ENCODE results near the gene NEK8.

Gene NEK8

DNA sequence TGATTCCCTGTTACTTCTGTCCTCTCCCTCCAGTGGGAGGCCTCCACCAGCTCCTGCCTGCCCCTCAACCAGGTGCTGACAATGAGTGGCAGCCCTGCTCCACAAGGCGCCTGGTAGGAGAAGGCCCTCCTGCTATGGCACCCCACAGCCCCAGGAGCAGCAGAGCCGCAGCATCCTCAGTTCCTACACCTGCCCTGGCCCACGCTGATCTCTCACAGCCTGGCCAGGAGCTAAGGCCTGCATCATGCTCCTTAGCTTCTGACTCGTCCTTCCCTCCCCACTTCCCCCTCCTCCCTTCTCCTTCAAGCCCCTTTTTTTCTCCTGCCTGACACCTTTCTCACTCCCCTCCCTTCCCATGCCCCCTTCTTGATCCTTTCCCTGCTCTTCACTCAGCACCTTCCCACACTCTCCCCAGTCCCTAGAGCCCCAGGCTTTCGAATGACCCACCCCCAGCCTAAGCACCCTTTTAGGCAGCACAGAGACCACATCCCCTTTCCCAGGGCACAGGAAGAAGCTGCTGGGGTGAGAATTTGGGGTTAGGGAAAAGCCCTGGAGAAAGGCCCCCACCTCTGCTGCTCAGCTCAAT lies 23.4 kb upstream of the NEK8 start:
- no peaks in the 10 kb centered on the region for H3K27me3 Mint-ChIP-seq
- ATAC-seq (peak; percentile 11), DNase-seq (no peak)
- no peaks in the 10 kb centered on the region for H3K9me3 Mint-ChIP-seq
- peak overlapping the region in 1 of 2 donors; percentile 80 for H3K27ac Mint-ChIP-seq
- no peaks in the 10 kb centered on the region for H3K4me1 Mint-ChIP-seq
- no peak overlapping the region for H3K4me3 Mint-ChIP-seq

DNA sequence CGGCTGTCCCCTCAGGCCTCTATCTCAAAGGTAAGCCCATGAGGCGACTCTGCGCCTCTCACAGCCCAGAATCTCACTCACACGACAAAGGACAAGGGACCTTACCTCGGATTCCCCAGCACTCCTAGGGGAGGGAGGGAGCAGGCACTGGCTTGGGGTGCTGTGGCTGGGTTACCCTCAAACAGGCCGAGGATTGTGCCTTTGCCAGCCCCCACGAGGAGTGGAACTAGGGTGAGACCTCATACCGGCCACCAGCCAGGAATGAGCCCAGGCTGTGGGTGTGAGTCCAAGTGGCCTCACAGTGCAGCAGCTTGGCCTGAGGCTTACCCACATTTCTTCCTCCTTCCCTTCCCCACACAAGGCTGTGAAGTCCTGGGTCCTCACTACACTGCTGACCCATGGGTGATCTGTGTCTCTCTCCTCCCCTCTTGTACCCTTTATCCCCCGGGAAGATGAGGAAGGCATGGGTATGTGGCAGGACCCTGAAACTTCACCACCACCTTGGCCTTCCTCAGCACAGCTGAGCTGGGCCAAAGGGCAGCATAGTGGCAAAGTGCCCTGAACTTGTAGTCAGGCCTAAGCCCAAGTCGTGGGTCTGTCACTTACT lies 22.8 kb upstream of the NEK8 start:
- H3K27ac Mint-ChIP-seq: peak overlapping the region; percentile 17 to 19
- ATAC-seq (no peak), DNase-seq (no peak)
- H3K4me3 Mint-ChIP-seq: no peak overlapping the region
- H3K4me1 Mint-ChIP-seq: peaks cover 6% of the 10 kb centered on the region
- no peaks in the 10 kb centered on the region for H3K27me3 Mint-ChIP-seq
- H3K9me3 Mint-ChIP-seq: no peaks in the 10 kb centered on the region

DNA sequence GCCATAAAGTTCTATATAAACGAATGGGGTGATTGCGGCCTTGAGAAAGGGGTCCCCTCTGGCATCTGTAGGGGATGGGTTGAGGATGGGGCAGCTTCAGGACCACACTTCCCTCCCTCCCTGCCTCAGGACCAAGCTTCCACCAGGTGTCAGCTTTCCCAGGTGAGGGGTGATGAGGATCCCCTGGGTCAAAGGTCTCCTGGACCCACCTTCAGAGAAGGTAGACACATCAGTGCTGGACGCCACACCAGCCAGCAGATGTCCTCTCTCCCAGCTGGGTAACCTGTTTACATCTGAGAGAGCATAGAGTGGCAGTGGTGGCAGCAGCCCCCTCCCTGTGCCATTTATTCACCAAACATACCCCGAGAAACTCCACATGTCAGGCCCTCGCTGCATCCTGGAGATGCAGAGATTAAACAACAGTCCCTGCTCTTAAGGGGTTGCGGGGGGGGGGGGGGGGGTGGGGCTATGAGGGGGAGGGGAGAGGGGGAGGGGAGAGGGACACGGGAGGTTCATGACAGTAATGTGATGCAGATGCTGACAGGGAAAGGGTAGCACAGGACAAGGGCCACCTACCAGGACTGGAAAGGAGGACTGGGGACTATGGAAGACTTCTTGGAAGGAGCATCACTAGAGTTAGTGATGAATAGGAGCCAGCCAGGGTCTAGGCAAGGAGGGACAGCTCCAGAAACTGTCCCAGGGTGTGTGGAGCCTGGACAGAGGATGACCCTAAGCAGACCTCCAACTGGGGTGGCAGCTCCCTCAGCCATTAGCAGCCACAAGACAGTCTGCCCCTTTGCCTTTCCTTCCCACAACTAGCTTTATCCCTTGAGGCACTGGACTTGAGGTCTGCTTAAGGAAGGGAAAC lies 21.9 kb upstream of the NEK8 start:
- no peak overlapping the region for H3K27ac Mint-ChIP-seq
- H3K4me3 Mint-ChIP-seq: no peak overlapping the region
- no peaks in the 10 kb centered on the region for H3K27me3 Mint-ChIP-seq
- peaks cover 8% of the 10 kb centered on the region for H3K4me1 Mint-ChIP-seq
- no peak for ATAC-seq
- DNase-seq: no peak
- no peaks in the 10 kb centered on the region for H3K9me3 Mint-ChIP-seq

DNA sequence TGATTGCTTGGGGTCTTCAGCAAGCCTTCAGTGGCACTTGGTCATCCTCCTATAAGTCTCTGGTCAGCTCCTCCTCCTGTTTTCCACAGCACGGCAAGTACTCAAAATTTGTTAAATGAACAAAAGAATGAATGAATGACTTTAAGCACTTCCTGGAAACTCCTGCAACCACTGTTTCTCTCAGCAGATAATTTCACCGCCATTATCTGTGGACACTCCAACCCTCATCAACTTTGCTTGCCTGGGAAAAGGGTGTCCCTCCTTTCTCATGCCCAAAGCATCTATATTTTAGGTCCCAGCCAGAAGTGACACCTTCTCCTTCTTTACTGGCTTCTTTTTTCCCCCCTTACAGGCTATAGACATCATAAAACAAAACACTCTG lies 21.3 kb upstream of the NEK8 start:
- Mint-ChIP-seq H3K4me3 (no peak overlapping the region), H3K27me3 (no peaks in the 10 kb centered on the region), H3K9me3 (no peaks in the 10 kb centered on the region), H3K27ac (peak overlapping the region in 1 of 2 donors; percentile 2), H3K4me1 (peaks cover 15% of the 10 kb centered on the region)
- DNase-seq (no peak), ATAC-seq (no peak)

DNA sequence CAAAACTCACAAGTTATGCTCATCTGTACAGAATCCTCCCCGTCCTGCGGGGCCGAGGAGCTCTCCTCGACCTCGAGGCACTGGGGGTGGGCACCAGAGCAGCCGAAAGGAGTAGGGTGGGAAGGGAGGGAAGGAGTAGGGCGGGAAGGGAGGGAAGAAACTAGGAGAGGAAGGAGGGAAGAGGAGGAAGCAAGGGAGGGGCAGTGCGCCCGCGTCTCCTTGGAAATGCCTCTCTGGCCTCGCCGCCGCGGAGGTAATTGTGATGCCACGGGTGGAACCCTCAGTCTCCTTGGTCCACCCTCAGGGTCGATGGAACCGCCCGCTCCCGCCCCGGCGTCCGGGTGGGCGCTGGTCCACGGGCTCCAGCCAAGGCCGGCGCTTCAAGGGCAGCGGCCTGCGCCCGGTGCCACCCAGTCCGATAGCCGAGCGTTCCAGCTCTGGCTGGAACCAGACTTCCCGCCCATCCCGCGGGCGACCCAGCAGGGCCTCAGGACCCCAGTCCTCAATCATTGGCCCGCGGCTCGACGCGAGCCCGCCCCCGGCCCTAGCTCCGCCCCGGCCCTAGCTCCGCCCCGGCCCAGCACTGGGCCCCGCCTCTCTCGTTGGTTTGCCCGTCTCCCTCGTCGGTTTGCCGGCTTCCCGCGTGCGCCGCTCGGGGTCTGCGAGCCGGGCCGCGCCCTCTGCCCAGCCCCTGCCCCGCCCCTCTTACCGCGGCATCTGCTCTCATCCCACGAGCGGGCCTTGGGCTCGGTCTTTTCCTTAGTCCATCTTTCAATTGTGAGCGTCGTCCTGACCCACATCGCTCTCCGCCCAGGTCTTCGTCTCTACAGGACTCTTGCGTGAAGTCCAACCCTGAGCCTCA lies 17.5 kb upstream of the NEK8 start:
- H3K27ac Mint-ChIP-seq: peak overlapping the region; percentile 94 to 97
- H3K4me1 Mint-ChIP-seq: peaks cover 22% of the 10 kb centered on the region
- ATAC-seq (peak; percentile 89), DNase-seq (peak; percentile 91)
- H3K27me3 Mint-ChIP-seq: peaks cover 25% of the 10 kb centered on the region
- peak overlapping the region; percentile 86 to 92 for H3K4me3 Mint-ChIP-seq
- no peaks in the 10 kb centered on the region for H3K9me3 Mint-ChIP-seq

DNA sequence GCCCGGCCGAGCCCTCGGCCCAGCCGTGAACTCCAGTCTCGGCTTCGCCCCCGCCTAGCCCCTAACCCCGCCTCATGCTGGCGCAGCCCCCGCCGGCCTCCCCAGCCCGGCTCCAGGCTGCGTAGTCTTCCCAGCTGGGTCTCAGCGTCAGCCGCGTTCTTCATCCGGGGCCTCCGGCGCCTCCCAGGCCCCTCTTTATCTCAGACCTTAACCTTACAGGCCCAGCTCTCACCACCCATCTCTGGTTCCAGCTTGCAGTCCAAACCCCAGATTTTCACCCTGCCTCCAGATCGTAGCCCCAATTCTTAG lies 16.9 kb upstream of the NEK8 start, which contains the start of gene PROCA1:
PROCA1 (minus strand) TSS at position 166 of the 309 bp plus-strand sequence. CDS start 228 bp downstream, outside the sequence.
- ATAC-seq (peak; percentile 59), DNase-seq (no peak)
- H3K9me3 Mint-ChIP-seq: no peaks in the 10 kb centered on the region
- H3K27me3 Mint-ChIP-seq: peaks cover 31% of the 10 kb centered on the region
- peak within 1 kb of the TSS; percentile 86 to 92 for H3K4me3 Mint-ChIP-seq
- H3K27ac Mint-ChIP-seq: peak within 1 kb of the TSS; percentile 94 to 97
- H3K4me1 Mint-ChIP-seq: peaks cover 22% of the 10 kb centered on the region

DNA sequence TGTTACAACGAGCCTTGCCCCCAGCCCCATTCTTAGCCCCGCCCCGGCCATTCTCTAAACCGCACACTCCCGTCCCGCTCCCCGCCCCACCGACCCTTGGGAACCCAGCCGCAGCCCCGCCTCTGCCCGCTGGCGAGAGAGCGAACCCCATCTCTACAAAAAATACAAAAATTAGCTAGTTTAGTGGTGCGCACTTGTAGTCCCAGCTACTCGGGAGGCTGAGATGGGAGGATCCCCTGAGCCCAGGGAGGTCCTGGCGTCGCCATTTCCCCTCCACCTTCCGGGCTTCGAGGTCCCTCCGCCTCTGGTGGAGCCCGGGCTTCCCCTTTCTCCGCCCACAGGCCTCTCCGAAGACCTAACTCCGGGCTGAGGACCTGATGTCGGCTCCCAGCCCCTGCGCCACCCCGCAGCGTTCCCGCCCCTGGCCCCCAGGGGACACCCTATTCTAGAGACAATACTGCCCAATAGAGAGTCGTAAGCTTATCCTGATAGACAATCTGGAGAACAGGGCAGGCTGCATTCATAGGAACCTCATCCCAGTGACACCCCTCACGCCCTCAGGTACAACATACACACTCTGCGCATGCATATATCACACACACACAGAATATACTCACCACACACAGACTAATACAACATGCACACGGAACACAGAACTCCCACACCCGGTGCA lies 16.4 kb upstream of the NEK8 start:
- Mint-ChIP-seq H3K4me1 (peaks cover 22% of the 10 kb centered on the region), H3K4me3 (peak overlapping the region; percentile 86 to 92), H3K27ac (peak overlapping the region; percentile 91 to 97), H3K27me3 (peaks cover 34% of the 10 kb centered on the region), H3K9me3 (no peaks in the 10 kb centered on the region)
- ATAC-seq (peak; percentile 67), DNase-seq (peak; percentile 70 to 82)

DNA sequence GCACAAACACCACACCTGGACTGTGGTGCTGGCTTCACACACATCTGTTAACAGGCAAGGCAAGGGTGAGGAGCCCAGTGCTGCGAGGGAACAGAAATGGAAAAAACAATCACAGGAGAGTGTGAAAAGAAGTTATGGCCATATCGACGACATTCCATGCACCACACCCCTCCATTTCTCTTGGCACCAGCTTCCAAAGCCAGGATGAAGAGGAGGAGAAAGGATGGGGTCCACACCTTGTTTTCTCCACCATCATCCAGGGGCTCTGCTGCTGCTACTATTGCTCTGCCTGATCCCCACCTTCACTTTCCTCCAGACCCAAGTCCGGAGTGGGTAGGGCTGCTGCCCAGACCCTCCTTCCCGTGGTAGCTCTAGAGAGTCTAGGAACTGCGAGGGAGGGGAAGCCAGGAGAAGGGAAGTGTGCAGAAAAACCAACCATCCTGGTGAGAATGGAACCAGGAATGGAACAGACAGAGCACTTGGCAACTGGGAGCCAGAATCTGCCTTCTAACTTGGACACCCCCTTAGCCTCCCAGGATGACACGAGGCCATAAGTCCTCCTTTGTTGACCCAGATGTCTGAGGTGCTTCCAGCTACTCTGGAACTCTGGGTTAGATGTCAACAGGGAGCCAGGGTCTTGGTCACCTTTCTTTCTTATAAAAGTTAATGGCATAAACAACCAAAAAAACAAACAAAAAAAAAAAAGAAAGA lies 15.7 kb upstream of the NEK8 start:
- DNase-seq (no peak), ATAC-seq (no peak)
- Mint-ChIP-seq H3K4me3 (peak overlapping the region; percentile 86 to 92), H3K27ac (peak overlapping the region; percentile 22 to 91), H3K27me3 (peaks cover 41% of the 10 kb centered on the region), H3K9me3 (no peaks in the 10 kb centered on the region), H3K4me1 (peaks cover 24% of the 10 kb centered on the region)

DNA sequence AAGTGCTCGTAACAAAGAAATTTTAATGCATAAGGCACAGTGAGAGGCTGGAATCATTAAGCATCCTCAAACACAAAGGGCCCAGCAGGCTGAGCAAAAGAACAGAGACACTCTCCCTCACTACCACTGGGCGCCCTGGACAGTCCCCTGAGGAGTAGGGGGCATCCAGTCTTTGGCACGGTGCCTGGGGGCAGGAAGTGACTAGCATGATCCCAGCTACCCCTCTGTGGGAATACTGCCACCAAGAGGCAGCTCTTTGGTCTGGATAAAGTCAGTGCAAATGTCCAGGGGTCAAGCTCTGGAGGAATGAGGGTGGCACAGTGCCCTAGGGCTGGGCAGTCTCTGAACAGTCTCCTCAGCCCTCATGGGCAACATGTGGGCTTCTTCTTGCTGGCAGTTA lies 14.3 kb upstream of the NEK8 start:
- Mint-ChIP-seq H3K27ac (no peak overlapping the region), H3K4me1 (peaks cover 36% of the 10 kb centered on the region), H3K4me3 (no peak overlapping the region), H3K27me3 (peaks cover 50% of the 10 kb centered on the region), H3K9me3 (no peaks in the 10 kb centered on the region)
- no peak for DNase-seq
- no peak for ATAC-seq

DNA sequence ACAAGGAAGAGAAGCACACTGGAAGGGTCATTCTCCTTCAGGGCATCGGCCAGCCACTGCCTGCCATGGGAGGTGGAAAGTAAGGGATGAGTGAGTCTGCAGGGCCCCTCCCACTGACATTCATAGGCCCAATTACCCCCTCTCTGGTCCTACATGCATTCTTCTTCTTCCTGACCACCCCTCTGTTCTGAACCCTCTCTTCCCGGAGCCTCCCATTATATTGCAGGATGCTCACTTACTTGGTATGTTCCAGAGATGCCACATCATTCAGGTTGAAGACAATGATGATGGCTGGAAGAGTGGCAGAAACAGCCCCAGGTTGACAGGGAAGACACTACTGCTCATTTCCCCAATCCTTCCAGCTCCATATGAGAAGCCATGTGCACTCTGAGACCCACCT lies 13.4 kb upstream of the NEK8 start:
- Mint-ChIP-seq H3K9me3 (no peaks in the 10 kb centered on the region), H3K27me3 (peaks cover 50% of the 10 kb centered on the region), H3K4me3 (no peak overlapping the region), H3K4me1 (peaks cover 44% of the 10 kb centered on the region), H3K27ac (no peak overlapping the region)
- ATAC-seq (no peak), DNase-seq (no peak)

DNA sequence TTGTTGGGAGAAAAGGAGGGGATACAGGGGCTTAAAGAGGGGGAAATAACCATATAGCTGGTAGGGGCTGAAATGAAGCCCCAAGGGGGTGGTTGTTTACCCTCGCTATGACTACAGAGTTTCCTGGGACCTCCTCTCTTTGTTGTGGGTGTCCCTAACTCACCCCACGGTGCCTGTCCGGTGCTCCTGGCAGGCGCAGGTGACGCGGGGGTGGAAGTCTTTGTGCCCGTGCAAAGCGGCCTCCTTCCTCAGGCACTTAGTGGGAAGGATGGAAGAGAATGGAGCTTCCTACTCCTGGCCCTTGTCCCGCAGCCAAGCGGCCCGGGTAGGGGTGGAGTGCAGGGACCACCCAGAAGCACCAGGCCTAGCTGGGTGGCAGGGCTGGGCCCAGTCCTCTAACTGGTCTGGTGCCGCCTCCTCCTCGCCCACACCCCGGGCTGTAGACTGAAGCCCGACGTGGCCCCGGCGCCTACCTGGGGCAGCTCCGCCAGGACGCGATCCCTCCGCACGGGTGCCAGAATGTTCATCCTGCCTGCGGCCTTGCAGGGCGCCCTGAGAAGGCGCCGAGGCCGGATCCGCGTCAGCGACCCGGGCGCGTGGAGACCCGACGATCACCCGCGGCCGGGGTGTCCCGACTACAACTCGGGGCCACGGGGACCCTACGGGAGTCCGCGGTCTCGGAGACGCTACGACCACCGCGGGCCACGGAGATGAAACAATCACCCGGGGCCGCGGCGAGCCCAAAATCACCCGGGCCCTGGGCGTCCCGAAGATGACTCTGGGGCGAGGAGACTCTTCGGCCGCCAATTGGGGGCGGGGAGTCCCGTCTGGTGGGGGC lies 11.6 kb upstream of the NEK8 start:
- Mint-ChIP-seq H3K27me3 (peaks cover 50% of the 10 kb centered on the region), H3K9me3 (no peaks in the 10 kb centered on the region), H3K27ac (no peak overlapping the region), H3K4me3 (peak overlapping the region; percentile 39 to 66), H3K4me1 (peaks cover 46% of the 10 kb centered on the region)
- DNase-seq (no peak), ATAC-seq (no peak)

DNA sequence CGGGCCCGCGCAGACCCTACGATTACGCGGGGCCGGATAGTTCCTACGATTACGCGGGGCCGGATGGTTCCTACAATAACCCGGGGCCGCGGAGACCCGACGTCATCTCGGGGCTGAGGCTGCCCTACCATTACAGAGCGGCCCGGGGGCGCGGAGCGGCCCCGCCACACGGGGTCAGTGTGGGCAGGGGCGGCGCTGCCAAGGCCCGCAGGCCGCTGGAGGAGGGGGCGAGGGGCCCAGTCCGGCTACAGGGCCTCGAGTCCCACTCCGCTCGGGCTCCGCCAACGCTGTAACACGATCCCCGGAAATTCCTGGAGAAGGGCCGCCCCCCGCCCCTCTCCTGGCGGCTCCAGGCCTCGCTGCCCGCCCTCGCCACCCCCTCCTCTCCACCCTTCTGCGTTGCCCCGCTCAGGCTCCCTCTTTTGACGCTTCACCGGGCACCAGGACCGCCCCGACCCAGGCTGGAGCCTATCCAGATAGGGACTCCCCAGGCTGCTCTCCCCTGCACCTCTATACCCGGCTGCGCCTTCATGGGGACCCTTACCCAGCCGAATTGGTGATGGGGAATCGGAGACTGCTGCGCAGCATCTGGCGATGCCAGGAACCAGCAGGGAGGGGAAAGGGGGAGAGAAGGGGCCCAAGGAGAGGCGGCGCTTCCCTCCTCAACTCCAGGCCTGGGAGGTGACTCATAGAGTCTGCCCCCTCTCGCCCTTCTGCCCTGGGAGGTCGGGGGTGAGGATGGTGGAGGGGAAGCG lies 10.8 kb upstream of the NEK8 start, which contains the start of gene RAB34:
RAB34 (minus strand) TSS at position 291 of the 755 bp plus-strand sequence. CDS start 602 bp downstream, outside the sequence.
- DNase-seq: no peak
- Mint-ChIP-seq H3K4me1 (peaks cover 46% of the 10 kb centered on the region), H3K27ac (peak within 1 kb of the TSS; percentile 82 to 94)

More for the DNA sequence above, 10.8 kb upstream of the NEK8 start, which contains the start of gene RAB34:
- Mint-ChIP-seq H3K27me3 (peaks cover 46% of the 10 kb centered on the region), H3K9me3 (no peaks in the 10 kb centered on the region), H3K4me3 (peak within 1 kb of the TSS; percentile 80 to 97)
- ATAC-seq: peak; percentile 2
